Activated CD4-positive, alpha-beta T cell treated with anti-CD3 and anti-CD28 coated beads, Interleukin-2, Interleukin-4, amounts not matched to agents 100 ng/mL and 50 ng/mL, durations not matched to agents 16 hours and 8 hours (primary cell): ENCODE measurements around the gene RBBP7.

ENCODE experiments used
- DNase-seq: peaks from one replicate; pipeline ENCODE4 v3.0.0-alpha.2; 2020; ENCODE audit warnings: low spot score

The RBBP7 gene

DNA sequence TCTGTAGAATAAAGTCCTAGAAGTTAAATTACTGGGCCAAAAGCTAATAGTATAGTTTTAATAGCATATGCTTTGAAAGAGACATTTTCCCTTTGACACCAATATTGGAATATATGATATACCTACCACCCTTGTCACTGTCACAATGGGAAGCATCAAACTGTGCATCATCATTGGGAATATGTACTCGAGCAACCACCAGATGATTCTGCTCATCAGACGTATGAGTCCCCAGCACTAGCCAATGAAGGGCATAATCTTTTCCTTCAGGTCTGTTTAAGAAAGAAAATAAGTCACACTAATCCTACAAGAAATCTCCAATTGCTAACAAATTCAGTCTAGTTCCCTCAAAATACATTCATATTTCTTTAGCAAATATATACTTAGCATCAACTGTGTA lies 7.3 kb downstream of the RBBP7 start:
- DNase-seq, result no peak

DNA sequence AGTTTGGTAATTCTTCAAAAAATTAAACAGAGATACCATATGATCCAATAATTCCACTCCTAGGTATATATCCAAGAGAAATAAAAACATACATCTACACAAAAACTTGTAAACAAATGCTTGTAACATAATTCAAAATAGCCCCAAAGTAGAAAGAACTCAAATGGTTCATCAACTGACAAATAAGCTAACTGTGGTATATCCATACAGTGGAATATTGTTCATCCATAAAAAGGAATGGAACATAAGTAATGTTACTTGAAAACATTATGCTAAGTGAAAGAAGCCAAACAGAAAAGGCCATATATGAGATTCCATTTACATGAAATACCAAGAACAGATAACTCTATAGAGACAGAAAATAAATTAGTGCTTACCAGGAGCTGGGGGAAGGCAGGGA lies 13.4 kb downstream of the RBBP7 start:
- no peak for DNase-seq

- DNase-seq, result peak; percentile 61
Observed at GRCh38 chrX:16856076-16856404, 14.1 kb downstream of the RBBP7 start.

DNA sequence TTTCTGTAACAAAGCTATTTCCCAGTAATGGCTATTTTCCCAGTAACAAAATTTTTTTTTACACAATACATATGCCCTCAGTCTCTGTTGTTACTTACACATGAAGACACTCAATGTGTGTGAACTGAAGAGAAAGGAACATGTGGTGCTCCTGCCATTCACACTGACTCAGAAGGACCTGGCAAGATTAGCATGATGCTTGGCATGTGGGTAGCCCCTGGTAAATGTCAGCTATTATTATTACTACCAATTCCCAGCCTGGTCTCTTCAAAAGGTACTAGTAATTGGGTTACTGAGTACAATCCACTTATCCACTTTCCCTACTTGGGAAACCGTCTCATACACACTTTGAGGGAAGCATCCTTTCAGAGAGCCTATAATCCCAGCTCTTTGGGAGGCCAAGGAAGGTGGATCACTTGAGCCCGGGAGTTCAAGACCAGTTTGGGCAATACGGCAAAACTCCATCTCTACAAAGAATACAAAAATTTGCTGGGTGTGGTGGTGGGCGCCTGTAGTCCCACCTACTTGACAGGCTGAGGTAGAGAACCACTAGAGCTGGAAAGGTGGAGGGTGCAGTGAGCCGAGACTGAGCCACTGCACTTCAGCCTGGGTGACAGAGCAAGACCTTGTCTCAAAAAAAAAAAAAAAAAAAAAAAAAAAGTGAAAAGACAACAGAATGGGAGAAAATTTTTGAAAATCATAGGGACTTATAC lies 14.6 kb downstream of the RBBP7 start:
- DNase-seq, result no peak

DNA sequence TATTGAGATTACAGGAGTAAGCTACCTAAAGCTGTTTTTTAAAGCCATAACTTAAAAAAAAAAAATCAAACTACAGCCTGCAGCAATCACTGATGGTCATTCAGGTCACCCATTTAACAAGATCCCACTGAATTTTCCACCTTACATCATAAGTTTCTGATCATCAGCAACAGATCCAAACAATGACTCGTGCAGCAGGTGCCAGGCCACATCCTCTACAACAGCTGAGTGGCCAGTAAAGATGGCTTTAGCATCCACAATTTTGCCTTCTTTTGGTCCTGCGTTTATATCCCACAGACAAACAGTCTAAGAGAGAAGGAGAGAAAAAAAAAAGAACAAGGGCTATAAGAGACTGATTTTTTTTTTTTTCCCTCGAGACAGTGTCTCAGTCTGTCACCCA lies 16.6 kb downstream of the RBBP7 start:
- no peak for DNase-seq

DNA sequence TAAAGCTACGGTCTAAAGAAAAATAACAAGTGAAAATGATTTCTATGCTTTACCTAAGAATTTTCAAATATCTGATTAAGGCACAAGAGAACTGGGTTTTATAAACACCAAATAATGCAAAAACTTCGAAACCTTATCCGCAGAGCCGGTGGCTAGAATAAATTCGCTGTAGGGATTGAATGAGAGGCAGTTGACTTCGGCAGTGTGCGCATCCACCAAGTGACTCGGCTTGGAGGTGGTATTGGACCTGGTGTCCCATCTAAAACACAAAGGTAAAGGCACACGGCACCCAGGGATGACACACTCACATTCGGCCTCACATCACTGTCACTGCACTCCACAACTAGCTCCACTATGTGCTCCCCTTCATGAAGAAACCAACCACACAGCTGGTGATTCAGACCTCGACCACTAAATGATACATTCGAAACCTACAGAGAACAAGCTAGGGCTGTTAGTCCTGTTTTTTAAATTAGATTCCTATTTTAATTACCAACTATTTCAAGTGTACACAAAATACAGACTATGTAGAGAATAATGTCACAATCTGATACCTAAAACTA lies 17.5 kb downstream of the RBBP7 start:
- DNase-seq, result peak; percentile 26

GRCh38 chrX:16851827-16852226 lies 18.3 kb downstream of the RBBP7 start:
- DNase-seq, result no peak

DNA sequence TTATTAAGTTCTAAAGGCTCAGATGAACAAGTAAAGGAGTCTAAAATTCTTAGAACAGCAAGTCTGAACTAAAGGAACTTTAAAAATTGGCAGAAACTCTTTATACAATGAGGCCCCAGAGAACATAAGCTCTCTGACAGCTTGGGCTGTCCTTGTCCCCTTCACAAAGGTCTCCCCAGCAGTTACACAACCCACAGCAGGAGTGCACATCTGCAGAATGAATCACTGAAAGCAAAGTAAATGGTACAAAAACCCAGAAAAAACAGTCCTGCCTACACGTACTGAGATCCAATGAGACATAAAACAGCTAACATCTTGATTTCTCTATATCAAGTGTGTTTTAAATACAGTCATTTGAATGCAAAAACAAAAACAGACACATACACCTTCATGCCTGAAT lies 18.7 kb downstream of the RBBP7 start:
- DNase-seq, result no peak

DNA sequence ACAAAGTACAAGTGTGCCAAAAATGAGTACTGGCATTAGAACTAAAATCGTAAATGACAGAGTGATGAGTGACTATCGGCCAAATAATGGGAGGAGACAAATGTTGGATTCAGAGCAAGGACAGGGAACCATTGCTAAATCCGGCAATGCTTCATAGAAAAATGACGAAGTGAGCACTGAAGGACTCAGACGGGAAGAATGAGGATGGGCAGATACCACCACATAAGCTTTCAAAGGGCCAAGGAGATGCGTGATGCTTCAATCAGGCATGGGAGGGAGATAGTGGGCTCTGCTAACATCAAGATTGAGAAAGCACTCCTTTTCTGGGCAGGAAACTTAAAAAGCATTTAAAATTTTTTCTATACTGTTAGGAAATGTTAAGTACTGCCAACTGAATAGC lies 21.6 kb downstream of the RBBP7 start:
- no peak for DNase-seq

GRCh38 chrX:16845686-16846085 lies 24.5 kb downstream of the RBBP7 start:
- no peak for DNase-seq

DNA sequence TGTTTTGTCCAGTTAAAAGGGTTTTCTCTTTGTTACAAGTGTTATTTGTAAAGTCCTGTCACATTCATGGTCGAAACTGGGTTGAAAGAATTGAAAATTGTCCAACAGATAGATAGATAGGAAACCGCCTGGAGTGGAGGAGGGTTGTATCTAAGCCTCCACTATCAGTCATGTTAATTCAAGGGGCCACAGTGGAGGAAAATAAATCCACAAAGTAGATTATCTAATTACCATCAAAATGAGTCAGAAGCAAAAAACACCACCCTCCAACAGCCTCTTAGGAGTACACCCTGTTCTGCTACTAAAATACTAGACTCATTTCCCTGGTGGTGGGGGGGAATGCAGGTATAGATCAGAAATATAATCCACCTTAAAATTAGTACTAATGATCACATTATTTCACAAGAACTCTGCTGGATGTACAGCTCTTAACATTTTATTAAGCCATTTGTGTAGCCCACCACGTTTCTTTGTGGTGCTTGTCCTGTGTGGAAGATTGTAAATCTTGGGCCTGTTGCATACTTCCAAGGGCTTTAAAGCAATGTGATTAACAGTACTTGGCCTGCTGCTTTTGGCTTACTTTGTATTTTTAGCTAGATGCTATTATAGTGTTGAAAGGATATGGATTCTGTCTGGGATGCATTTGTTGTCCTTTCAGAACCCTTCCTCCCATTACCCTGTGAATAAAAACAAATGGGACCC lies 26.8 kb downstream of the RBBP7 start:
- no peak for DNase-seq

DNA sequence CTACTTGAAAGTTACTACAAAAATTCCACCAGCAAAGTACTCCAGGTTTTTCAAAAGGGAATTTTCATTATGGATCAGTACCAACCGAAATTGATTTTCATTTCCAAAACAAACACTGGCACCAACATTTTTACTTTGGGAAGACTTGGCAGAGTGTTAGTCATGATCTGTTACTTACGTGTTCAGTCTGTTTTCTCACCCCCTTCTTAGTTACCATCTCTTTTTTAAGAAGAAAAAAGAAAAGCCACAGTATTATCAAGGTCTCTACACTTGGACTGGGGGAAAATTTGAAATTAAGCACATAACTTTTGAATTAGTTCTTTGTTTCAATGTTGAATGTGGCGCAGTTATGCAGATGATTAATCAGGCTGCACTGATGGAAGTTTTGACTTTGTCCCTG lies 27.5 kb downstream of the RBBP7 start:
- no peak for DNase-seq

- DNase-seq, result no peak
Observed at GRCh38 chrX:16839852-16840460, 30.2 kb downstream of the RBBP7 start.

DNA sequence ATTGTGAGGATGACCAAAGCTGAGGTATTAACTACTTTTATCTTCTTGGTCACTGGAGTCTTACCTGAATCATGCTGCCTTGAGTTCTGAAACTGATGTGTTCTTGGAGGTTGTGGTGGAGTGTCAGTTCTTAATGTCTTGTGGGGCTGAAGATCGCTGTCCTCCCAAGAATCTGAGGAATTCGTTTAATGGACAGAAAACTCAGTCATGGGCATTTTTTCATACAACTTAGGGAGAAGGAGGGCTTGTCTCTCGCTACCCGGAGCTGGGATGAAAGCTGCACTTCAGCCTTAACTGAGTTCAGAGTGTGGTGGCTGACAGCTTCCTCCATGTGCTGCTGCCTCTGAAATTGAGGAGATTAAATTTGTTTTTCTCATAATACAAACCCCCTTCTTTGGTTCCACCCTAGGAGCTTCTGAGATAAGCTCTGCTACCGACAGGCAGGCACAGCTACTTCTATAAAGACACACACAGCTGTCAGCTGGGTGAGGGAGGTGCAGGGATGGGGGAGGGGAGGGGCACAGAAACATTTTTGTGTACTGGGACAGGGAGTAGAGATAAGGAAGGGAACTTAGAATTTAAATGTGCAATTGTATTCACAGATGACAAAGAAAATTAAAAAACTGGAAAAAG lies 30.8 kb downstream of the RBBP7 start:
- no peak for DNase-seq

DNA sequence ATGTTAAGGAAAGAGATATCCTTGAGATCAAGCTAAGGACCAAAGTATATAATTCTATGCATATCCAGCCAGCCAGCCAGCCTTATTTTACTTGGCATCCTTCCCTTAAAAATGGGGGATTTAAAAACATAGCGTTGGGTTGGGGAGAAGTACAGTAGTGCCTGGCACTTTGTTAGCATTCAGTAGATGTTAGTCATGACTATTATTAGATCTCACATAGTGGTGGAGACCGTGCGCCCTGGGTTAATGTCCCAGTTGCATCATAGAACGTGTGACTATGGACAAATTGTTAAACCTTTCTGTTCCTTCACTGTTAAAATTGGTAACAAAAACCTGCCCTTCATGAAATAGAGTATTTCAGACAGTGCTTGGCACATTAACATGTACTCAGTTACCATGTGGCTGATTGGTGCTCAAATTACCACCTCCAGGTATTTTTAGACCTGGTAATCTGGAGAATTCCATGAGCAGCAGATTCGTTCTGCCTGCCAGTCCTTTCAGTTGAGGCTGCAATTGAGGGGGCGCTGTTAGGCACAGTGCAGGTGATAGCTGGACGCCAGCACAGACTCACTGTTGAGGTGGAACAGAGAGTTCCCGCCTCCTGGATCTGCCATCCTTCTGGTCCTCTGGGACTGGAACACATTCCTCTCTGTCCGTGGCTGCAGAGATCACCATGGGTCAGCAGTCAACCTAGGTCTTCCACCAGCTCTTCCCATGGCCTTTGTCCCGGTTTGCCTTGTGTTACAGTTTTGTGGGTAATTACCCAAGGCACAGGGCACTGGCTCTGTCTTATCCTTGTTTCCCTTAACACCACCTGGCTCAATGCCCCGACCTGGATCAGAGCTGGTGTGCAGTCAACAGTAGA lies 31.7 kb downstream of the RBBP7 start:
- no peak for DNase-seq

DNA sequence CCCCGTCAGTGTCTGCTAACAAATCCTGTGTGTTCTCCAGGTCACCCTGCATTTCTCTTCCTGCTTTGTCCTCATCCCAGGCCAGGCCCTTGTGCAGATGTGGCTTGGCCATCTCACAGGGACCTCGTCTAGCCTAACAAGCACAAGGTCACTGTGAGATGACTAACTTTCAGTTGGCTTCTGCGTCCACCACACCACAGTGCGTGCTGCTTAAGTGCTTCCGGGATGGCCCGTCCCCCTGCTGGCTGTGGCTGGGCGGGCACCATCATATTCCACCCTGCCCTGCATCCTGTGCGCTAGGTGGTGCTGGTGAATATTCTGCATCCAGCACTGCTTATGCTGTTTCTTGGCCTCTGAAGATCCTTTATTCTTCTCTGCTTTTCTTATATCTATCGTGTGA lies 33.8 kb downstream of the RBBP7 start:
- no peak for DNase-seq

- no peak for DNase-seq
Observed at GRCh38 chrX:16834806-16835205, 35.4 kb downstream of the RBBP7 start.

- no peak for DNase-seq
Observed at GRCh38 chrX:16832301-16832700, 37.9 kb downstream of the RBBP7 start.

DNA sequence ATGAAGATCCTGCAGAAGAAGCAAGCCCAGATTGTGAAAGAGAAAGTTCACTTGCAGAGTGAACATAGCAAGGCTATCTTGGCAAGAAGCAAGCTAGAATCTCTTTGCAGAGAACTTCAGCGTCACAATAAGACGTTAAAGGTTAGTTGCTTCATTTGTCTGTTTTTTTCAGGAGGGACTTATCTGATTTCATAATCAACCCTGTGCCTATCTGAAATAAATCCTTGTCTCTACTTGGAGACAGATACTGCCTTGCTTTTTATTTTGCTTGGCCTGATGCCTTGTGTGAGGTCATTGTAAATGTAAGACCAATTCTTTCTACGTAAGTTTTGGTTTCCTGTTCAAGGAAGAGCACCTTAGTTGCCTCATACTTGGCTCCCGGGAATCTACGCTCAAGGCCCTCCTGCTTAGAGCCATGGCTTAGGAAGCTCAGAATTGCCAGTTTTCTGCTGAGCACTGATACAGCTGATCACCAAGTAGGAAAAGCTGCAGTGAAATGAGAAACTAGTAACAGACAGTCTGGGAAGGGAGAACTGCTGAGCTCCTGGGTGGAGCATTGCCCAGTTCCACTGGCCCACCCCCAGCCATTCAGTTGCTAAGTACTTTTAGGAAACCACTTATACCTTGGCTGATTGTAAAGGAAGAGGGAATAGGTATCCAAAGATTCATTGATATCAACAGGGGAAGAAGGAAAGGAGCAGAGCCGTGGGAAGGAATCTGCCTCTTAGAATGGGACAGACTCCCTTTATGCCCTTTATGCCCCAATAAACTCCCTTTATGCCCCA lies 41.8 kb downstream of the RBBP7 start:
- no peak for DNase-seq

DNA sequence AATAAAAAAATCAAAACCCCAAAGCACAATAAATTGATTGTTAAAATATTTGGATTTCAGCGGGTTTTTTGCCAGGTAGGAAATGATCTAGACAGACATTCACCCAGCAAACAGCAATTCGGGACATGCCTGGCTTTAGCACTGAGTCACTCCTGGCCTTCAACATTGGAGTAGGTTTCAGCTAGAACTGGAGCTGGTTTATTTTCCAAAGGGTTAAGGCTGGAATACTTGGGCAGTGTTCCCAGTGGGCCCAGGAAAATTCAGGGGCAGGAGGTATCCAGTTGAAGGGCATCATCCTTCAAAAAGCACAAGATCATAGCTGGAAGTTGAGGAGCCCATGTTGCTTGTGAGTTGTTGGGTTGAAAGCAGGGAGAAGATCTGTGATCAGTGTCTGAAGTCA lies 42.9 kb downstream of the RBBP7 start:
- DNase-seq, result no peak

DNA sequence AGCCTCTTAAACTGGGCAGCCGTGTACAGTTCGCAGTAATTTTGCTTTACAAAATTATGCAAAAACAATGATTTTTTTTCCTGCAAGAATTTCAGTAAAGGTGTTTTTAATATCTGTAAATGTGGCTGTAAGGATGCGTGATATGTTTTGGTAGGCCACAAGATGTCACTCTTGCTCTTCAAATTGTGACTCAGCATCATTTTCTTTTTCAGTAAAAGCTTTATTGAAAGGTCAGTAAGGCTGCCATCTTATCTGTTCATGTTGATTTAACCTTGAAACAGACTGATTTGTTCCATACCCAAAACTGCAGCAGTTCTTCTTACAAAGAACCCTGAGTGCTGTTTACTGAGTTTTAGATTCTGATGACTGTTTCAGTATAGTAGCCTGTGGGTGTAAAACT lies 44.0 kb downstream of the RBBP7 start:
- peak; percentile 55 for DNase-seq
